Sigmoid colon (tissue), 7 donors: ENCODE data around the gene ELP4. TPM values are rescaled to one million over a fixed set of nuclear protein-coding genes. Genes with fewer than 3 reads are reported as not detected.
"Not testable (repeated sequence)": the region's sequence is repeated elsewhere in the genome, so short reads cannot be mapped to it uniquely, and the experiment has no call there.

Experiments used
- DNase-seq: peaks from one replicate; pipeline ENCODE4 v3.0.0-alpha.2; 2019
- H3K27ac ChIP-seq, 4 donors: fragments of 200-600 bp; sonication (generic); one replicate each; pipeline ENCODE4 v1.5.1; 2016 to 2019; ENCODE audit warnings: mild to moderate bottlenecking in 1 of 4
- H3K27me3 ChIP-seq, 3 donors: fragments of 200-600 bp; sonication (generic); one replicate each; pipeline ENCODE4 v1.5.1; 2019; ENCODE audit warnings: mild to moderate bottlenecking in 1 of 3
- H3K36me3 ChIP-seq, 4 donors: fragments of 200-600 bp; sonication (generic); one replicate each; pipeline ENCODE4 v1.5.1; 2016 to 2019
- H3K4me1 ChIP-seq, 4 donors: fragments of 200-600 bp; sonication (generic); one replicate each; pipeline ENCODE4 v1.5.1; 2017 to 2019
- H3K4me3 ChIP-seq, 4 donors: fragments of 200-600 bp; sonication (generic); one replicate each; pipeline ENCODE4 v1.5.1; 2017 to 2019; ENCODE audit warnings: mild to moderate bottlenecking in 2 of 4, moderate library complexity in 1 of 4
- H3K9me3 ChIP-seq, 4 donors: fragments of 200-600 bp in 3 of 4; sonication (generic) in 3 of 4; one replicate each; pipeline versions ENCODE4 v1.5.1 to v1.6.1; 2013 to 2019
- CTCF ChIP-seq, 4 experiments: fragments of 450-650 bp in 3 of 4; fragments of 200-600 bp in 1 of 4; IDR thresholded peaks; one replicate each; pipeline ENCODE4 v1.5.1; 2016 to 2019; ENCODE audit warnings: antibody characterized with exemption in 4 of 4, mild to moderate bottlenecking in 3 of 4, moderate library complexity in 2 of 4
- EP300 ChIP-seq, 4 donors: sonication (generic); formaldehyde crosslinking; IDR thresholded peaks; one replicate each; pipeline ENCODE4 v1.6.1; 2017; ENCODE audit warnings: antibody characterized with exemption in 4 of 4
- POLR2A ChIP-seq, 2 donors: fragments of 450-650 bp; IDR thresholded peaks; one replicate each; pipeline ENCODE4 v1.6.1; 2016; ENCODE audit warnings: antibody characterized with exemption in 2 of 2, mild to moderate bottlenecking in 2 of 2, moderate library complexity in 2 of 2
- POLR2AphosphoS5 ChIP-seq, 4 donors: sonication (generic); formaldehyde crosslinking; IDR thresholded peaks; one replicate each; pipeline ENCODE4 v1.6.1; 2017; ENCODE audit warnings: antibody characterized with exemption in 4 of 4
- WGBS, 2 donors: extraction: QIAGEN DNeasy Blood & Tissue Kit; methylation state at CpG; one replicate each; pipeline ENCODE4 v1.1.7; 2013; 5-methylcytosine and 5-hydroxymethylcytosine counted together
- intact Hi-C: fragments of 100-400 bp; cut with DNase I; formaldehyde crosslinking; loops from one replicate; pipeline ENCODE4 v1.15.1; 2023
- polyA plus RNA-seq, 3 donors: library from polyadenylated mRNA; stranded (reverse); fragments of 200-250 nt; gene quantifications; one replicate each; pipeline ENCODE4 v1.2.3, GENCODE V29; 2013
- total RNA-seq, 4 donors: library from RNA; depleted of rRNA; stranded (reverse); fragments of >200 nt; gene quantifications; one replicate each; pipeline ENCODE4 v1.1.0, GENCODE V29; 2016
- donor health status: healthy with polysubstance abuse.
- donor health status: Bipolar disorder and iron deficiency.
- donor health status: healthy.

ELP4 gene
- total and polyA plus RNA-seq, 7 donors, result 9.0 to 32.7 (median 18.5) TPM

GRCh38 chr11:31492320-31492913 lies 17.1 kb upstream of the ELP4 start:
- DNase-seq, result no peak
- Histone ChIP-seq H3K36me3 (no peaks in the 10 kb centered on the region), H3K9me3 (no peaks in the 10 kb centered on the region), H3K4me3 (no peak overlapping the region), H3K27ac (no peak overlapping the region), H3K4me1 (no peaks in the 10 kb centered on the region), H3K27me3 (no peaks in the 10 kb centered on the region)
- TF ChIP-seq CTCF (IDR thresholded peaks at IDR 0.05), result no peak
- TF ChIP-seq POLR2A (IDR thresholded peaks at IDR 0.05), result no peak
- no peak for TF ChIP-seq POLR2AphosphoS5 (IDR thresholded peaks at IDR 0.05)
- TF ChIP-seq EP300 (IDR thresholded peaks at IDR 0.05), result no peak
- WGBS, 2 donors, result 93 to 94% methylated on average over 2 of the region's 2 CpGs
- intact Hi-C loops, result no loop called here

GRCh38 chr11:31493235-31493634 lies 16.3 kb upstream of the ELP4 start:
- TF ChIP-seq POLR2AphosphoS5 (IDR thresholded peaks at IDR 0.05) (no peak), CTCF (IDR thresholded peaks at IDR 0.05) (no peak), EP300 (IDR thresholded peaks at IDR 0.05) (no peak), POLR2A (IDR thresholded peaks at IDR 0.05) (no peak)
- intact Hi-C loops, result no loop called here
- H3K4me1 ChIP-seq, result no peaks in the 10 kb centered on the region
- 95% methylated on average over 4 of the region's 4 CpGs for WGBS, 2 donors
- no peak overlapping the region for H3K4me3 ChIP-seq
- H3K9me3 ChIP-seq, result no peaks in the 10 kb centered on the region
- H3K36me3 ChIP-seq, result no peaks in the 10 kb centered on the region
- DNase-seq, result no peak
- H3K27me3 ChIP-seq, result no peaks in the 10 kb centered on the region
- H3K27ac ChIP-seq, result no peak overlapping the region

GRCh38 chr11:31493762-31494161 lies 15.8 kb upstream of the ELP4 start:
- H3K9me3 ChIP-seq, H3K4me3 ChIP-seq, intact Hi-C loops, H3K27ac ChIP-seq, H3K4me1 ChIP-seq, H3K27me3 ChIP-seq, DNase-seq, H3K36me3 ChIP-seq: not testable (repeated sequence)
- 98 to 100% methylated on average over 4 of the region's 4 CpGs for WGBS, 2 donors

GRCh38 chr11:31499576-31500178 lies 9.9 kb upstream of the ELP4 start:
- Histone ChIP-seq H3K27ac (no peak overlapping the region), H3K36me3 (no peaks in the 10 kb centered on the region), H3K4me3 (no peak overlapping the region), H3K27me3 (no peaks in the 10 kb centered on the region), H3K4me1 (no peaks in the 10 kb centered on the region), H3K9me3 (no peaks in the 10 kb centered on the region)
- intact Hi-C loops, result loop anchor here (10.0 kb wide), 1 partner anchor 1175 kb away; the partner anchor contains the start of gene ARL14EP
- DNase-seq, result no peak
- no peak for TF ChIP-seq CTCF (IDR thresholded peaks at IDR 0.05)
- no peak for TF ChIP-seq EP300 (IDR thresholded peaks at IDR 0.05)
- no peak for TF ChIP-seq POLR2A (IDR thresholded peaks at IDR 0.05)
- TF ChIP-seq POLR2AphosphoS5 (IDR thresholded peaks at IDR 0.05), result no peak
- 86 to 88% methylated on average over 3 of the region's 3 CpGs for WGBS, 2 donors

GRCh38 chr11:31500560-31500959 lies 9.0 kb upstream of the ELP4 start:
- H3K27ac ChIP-seq, result no peak overlapping the region
- no peaks in the 10 kb centered on the region for H3K9me3 ChIP-seq
- no peak overlapping the region for H3K4me3 ChIP-seq
- no peaks in the 10 kb centered on the region for H3K4me1 ChIP-seq
- no peaks in the 10 kb centered on the region for H3K27me3 ChIP-seq
- H3K36me3 ChIP-seq, result no peaks in the 10 kb centered on the region
- WGBS, 2 donors, result 71 to 88% methylated on average over 2 of the region's 2 CpGs
- TF ChIP-seq POLR2AphosphoS5 (IDR thresholded peaks at IDR 0.05), result no peak
- no peak for TF ChIP-seq EP300 (IDR thresholded peaks at IDR 0.05)
- TF ChIP-seq POLR2A (IDR thresholded peaks at IDR 0.05), result no peak
- TF ChIP-seq CTCF (IDR thresholded peaks at IDR 0.05), result no peak
- intact Hi-C loops, result loop anchor here (10.0 kb wide), 1 partner anchor 1176 kb away; the partner anchor contains the start of gene ARL14EP
- no peak for DNase-seq
